Stomach smooth muscle (tissue), 2 donors: ENCODE data around the gene RHBDL1.

Source experiments
- H3K27ac ChIP-seq: one replicate; pipeline ENCODE4 v1.7.0; 2013; ENCODE audit warnings: mild to moderate bottlenecking, low read length, inconsistent platforms
- H3K27me3 ChIP-seq, 2 donors: one replicate each; pipeline ENCODE4 v1.7.0; 2013; ENCODE audit warnings: low read length in 2 of 2; ENCODE audit not compliant: insufficient read depth in 2 of 2, control insufficient read depth in 1 of 2
- H3K36me3 ChIP-seq, 2 donors: one replicate each; pipeline ENCODE4 v1.7.0; 2013; ENCODE audit warnings: low read length in 2 of 2; ENCODE audit not compliant: control insufficient read depth in 2 of 2, insufficient read depth in 2 of 2
- H3K4me1 ChIP-seq: one replicate; pipeline ENCODE4 v1.7.0; 2013; ENCODE audit warnings: low read length; ENCODE audit not compliant: control insufficient read depth, insufficient read depth
- H3K4me3 ChIP-seq, 2 donors: one replicate each; pipeline ENCODE4 v1.7.0; 2013; ENCODE audit warnings: low read length in 2 of 2
- H3K9ac ChIP-seq, 2 donors: one replicate each; pipeline ENCODE4 v1.7.0; 2013; ENCODE audit warnings: low read length in 2 of 2, mild to moderate bottlenecking in 1 of 2
- H3K9me3 ChIP-seq, 2 donors: one replicate each; pipeline ENCODE4 v1.7.0; 2013; ENCODE audit warnings: low read length in 2 of 2; ENCODE audit not compliant: control insufficient read depth in 2 of 2
- donor health status: healthy.
- donor health status: Pancreatic carcinoma.

Gene RHBDL1

DNA sequence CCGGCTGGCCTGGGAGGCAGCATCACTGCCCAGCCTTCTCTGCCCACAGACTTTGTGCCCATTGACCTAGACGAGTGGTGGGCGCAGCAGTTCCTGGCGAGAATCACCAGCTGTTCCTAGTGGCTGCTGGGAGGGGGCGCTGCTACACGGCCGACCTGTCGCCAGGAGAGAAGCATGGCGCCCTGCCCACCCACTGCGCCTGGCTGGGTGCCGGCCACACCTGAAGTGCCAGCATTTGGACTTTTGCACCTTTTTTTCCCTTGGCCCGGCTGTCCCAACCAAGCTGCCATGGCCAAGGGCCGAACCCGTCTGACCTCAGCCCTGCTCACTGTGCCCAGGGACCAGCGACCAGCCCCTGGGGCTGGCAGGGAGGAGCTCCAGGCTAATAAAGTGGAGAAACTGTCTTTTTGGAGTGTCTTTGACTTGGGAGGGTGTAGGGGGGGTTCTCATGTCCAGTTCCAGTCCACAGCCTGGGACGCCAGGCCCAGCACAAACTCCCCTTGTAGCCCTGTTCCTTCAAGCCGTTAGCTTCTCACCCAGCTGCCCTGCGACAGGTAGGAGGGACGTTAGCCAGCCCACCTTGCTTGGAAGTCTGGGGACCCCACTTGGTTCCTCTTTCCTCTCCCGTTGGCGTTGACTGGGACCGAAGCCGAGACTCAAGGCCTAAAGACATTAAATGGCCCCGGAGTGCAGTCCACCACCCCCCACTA is 27.2 kb upstream of the RHBDL1 start:
- H3K36me3 ChIP-seq, result no peaks in the 10 kb centered on the region
- H3K27ac ChIP-seq, result peak overlapping the region; percentile 80
- no peaks in the 10 kb centered on the region for H3K9me3 ChIP-seq
- peak overlapping the region; percentile 84 to 93 for H3K9ac ChIP-seq
- H3K27me3 ChIP-seq, result no peaks in the 10 kb centered on the region
- H3K4me1 ChIP-seq, result peaks cover 38% of the 10 kb centered on the region
- H3K4me3 ChIP-seq, result peak overlapping the region; percentile 76 to 78

DNA sequence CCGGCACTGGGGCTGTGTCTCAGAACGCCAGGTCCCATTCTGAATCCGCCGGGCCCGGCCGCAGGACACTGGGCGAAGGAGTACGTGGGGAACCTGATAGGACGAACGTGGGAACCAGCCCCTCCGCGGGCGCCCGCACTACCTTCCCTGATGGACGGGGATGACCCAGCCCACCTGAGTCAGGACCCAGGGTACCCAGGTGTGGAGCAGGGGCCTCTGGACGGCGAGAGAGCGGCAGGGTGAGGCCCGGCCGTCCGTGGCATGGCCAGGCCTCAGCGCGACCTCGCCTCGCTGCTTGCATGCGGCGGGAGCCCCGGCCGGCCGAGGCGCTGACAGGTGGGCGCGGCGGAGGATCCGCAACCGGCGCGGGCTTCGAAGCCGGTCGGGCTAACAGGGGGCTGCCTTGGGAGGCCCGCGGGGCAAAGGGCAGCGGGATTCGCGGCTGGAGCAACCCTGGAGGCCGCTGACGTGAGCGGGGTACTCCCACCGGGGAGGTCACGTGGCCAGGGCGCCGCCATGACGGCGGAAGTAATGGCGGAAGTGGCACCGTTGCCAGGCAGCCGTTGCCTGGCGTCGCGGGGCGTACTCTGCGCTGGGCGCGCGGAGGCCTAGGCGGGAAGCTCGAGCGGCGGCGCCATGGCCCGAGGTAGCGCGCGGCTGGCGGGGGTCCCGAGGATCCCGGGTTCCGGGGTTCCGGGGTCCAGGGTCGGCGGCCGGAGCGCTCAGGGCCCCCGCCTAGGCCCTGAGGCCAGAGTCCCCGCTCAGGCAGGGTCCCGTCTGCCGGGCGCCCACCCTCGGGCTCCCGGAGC is 26.5 kb upstream of the RHBDL1 start, which contains the start of gene WDR90:
Gene WDR90 (plus strand): TSS at position 585 of the 809 bp plus-strand sequence. CDS start 52 bp downstream, at position 637.
- Histone ChIP-seq H3K27me3 (no peaks in the 10 kb centered on the region), H3K9ac (peak within 1 kb of the TSS; percentile 84 to 93), H3K27ac (peak within 1 kb of the TSS; percentile 80), H3K9me3 (no peaks in the 10 kb centered on the region), H3K36me3 (no peaks in the 10 kb centered on the region), H3K4me1 (peaks cover 38% of the 10 kb centered on the region), H3K4me3 (peak within 1 kb of the TSS; percentile 76 to 78)

DNA sequence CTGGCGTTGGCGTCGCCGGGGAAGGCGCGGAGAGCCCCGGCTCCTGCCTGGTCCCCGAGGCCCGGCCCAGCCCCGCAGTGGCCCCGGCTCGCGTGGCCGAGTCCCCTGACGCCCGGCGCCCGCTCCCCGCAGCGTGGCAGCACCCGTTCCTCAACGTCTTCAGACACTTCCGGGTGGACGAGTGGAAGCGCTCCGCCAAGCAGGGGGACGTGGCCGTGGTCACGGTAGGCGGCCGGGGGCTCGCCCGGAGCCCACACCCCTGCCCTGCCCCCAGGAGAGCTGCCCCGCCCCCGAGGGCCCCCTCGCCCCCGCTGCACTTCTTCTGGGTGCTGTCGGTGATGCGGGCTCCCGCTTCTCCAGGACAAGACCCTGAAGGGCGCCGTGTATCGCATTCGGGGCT is 25.8 kb upstream of the RHBDL1 start:
- H3K9ac ChIP-seq, result peak overlapping the region; percentile 74 to 93
- peaks cover 38% of the 10 kb centered on the region for H3K4me1 ChIP-seq
- H3K36me3 ChIP-seq, result no peaks in the 10 kb centered on the region
- H3K27me3 ChIP-seq, result no peaks in the 10 kb centered on the region
- H3K9me3 ChIP-seq, result no peaks in the 10 kb centered on the region
- no peak overlapping the region for H3K27ac ChIP-seq
- H3K4me3 ChIP-seq, result peak overlapping the region; percentile 76 to 78

DNA sequence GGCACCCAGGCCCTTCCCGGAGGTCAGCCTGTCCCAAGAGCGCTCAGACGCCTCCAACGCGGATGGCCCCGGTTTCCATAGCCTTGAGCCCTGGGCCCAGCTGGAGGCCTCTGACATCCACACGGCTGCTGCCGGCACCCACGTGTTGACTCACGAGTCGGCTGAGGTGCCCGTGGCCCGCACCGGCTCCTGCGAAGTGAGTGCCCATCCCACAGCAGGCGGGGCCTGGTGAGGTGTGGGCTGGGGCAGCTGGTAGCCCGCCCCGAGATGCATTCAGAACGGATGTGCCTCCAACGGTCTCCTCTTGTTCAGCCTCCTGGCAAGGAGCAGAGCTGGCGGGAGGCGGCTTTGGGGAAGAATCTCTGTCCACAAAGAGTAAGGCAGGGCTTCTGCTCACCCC is 23.6 kb upstream of the RHBDL1 start:
- no peak overlapping the region for H3K4me3 ChIP-seq
- no peaks in the 10 kb centered on the region for H3K36me3 ChIP-seq
- H3K9me3 ChIP-seq, result no peaks in the 10 kb centered on the region
- H3K9ac ChIP-seq, result no peak overlapping the region
- peaks cover 30% of the 10 kb centered on the region for H3K4me1 ChIP-seq
- H3K27me3 ChIP-seq, result no peaks in the 10 kb centered on the region
- no peak overlapping the region for H3K27ac ChIP-seq

DNA sequence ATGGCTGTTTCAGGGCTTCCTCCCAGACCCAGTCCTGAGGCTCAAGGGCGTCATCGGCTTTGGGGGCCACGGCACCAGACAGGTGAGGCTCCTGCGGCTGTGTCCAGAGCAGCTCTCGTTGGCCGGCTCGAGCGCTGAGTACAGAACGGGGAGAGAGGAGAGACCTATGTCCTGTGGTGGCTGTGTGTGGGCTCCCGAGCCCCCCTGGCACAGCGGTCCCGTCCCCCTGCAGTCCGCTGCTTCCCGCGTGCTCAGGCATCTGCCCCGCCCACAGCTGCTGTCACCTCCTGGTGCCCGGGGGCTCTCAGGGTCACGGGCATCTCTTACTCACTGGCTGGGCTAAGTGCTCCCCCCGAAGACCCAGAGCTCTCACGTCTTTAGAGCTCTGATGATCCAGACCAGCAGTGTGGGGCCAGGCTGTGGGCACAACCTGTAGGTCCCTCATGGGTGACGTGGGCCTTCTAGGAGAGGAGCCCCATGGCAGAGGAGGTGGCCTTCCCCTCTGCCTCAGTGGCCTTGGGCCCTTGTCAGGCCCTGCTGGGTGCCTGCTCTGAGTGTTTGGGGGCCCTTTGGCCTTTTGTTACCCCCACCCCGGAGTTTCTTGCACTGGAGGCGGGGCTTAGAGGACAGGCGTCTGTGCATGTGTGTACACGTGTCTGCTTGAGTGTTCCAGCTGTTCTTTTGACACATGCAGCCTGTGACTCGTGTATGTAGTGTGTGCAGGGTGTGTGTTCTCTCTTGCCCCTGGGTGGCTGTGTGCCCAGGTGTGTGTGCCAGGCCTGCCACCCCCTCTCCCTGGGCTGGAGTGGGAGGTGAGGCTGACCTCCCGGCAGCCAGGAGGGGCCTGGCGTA is 22.8 kb upstream of the RHBDL1 start:
- Histone ChIP-seq H3K4me3 (no peak overlapping the region), H3K27me3 (no peaks in the 10 kb centered on the region), H3K27ac (no peak overlapping the region), H3K9me3 (no peaks in the 10 kb centered on the region), H3K4me1 (peaks cover 25% of the 10 kb centered on the region), H3K36me3 (no peaks in the 10 kb centered on the region), H3K9ac (no peak overlapping the region)

DNA sequence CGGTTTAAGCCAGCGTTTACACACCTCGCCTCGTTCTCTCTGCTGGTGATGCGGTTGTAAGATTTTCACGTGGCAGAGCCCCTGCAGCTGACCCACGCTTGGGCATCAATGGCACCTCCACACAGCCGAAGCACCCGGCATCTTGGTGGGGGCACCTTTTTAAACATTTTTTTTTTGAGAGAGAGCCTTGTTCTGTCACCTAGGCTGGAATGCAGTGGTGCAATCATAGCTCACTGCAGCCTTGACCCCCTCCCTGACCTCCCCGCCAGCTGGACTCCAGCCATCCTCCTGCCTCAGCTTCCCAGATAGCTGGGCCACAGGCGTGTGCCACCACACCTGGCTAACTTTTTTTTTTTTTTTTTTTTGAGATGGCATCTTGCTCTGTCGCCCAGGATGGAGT is 21.4 kb upstream of the RHBDL1 start:
- H3K27ac ChIP-seq, result no peak overlapping the region
- no peaks in the 10 kb centered on the region for H3K27me3 ChIP-seq
- H3K4me1 ChIP-seq, result peaks cover 13% of the 10 kb centered on the region
- H3K9me3 ChIP-seq, result no peaks in the 10 kb centered on the region
- peaks cover 0 to 3% of the 10 kb centered on the region in 2 donors for H3K36me3 ChIP-seq
- no peak overlapping the region for H3K9ac ChIP-seq
- no peak overlapping the region for H3K4me3 ChIP-seq

DNA sequence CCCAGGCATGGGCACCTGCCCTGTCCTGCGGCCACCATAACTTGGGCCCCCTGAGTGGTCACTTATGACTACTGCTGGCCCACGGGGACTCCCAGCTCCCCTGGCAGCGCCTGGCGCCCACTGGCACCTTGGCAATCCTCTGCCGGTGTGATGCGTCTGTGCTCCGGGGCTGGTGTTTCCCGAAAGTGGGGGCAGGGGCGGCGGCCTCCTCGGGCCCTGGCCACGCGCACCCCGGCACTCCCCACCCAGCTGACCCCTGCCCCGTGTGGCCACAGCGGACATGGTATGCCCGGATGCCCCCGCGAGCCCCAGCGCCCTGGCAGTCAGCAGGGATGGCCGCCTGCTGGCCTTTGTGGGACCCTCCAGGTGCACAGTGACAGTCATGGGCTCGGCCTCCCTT is 18.0 kb upstream of the RHBDL1 start:
- no peaks in the 10 kb centered on the region for H3K27me3 ChIP-seq
- no peak overlapping the region for H3K9ac ChIP-seq
- no peak overlapping the region for H3K27ac ChIP-seq
- H3K9me3 ChIP-seq, result no peaks in the 10 kb centered on the region
- no peak overlapping the region for H3K4me3 ChIP-seq
- peaks cover 19% of the 10 kb centered on the region for H3K4me1 ChIP-seq
- peaks cover 0 to 3% of the 10 kb centered on the region in 2 donors for H3K36me3 ChIP-seq

DNA sequence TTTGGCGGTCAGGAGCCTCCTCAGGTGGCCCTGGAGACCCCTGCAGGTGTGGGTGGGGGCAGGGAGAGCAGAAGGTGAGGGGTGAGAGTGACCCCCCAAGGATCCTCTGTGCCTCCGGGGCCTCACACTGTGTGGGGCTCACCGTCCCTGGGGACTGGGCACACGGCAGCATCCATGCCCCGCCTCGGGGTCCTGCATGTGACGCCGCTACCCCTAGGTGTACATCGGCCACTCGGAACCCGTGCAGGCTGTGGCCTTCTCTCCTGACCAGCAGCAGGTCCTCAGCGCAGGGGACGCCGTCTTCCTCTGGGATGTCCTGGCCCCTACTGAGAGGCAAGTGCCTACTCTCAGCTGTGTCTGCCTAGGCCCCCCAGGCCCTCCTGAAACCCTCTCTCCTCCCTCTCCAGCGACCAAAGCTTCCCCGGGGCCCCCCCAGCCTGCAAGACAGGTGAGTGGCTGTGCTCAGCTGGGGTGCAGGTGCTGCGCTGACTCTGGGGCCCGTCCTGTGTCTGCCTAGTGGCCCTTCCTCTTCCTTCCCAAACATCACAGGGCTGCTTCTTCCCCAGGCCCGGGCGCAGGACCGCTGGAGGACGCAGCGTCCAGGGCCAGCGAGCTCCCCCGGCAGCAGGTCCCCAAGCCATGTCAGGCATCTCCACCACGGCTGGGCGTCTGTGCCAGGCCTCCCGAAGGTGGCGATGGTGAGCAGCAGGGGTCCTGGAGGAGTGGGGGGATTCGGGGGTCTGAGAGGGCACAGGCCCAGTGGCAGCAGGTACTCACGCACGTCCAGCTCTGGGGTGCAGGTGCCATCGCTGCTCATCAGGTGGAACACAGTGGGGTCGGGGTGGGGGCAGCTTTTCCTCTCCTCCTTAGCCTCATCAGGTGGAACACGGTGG is 16.5 kb upstream of the RHBDL1 start:
- Histone ChIP-seq H3K27ac (no peak overlapping the region), H3K9me3 (no peaks in the 10 kb centered on the region), H3K4me3 (no peak overlapping the region), H3K36me3 (peaks cover 0 to 3% of the 10 kb centered on the region in 2 donors), H3K9ac (no peak overlapping the region), H3K4me1 (peaks cover 19% of the 10 kb centered on the region), H3K27me3 (no peaks in the 10 kb centered on the region)

DNA sequence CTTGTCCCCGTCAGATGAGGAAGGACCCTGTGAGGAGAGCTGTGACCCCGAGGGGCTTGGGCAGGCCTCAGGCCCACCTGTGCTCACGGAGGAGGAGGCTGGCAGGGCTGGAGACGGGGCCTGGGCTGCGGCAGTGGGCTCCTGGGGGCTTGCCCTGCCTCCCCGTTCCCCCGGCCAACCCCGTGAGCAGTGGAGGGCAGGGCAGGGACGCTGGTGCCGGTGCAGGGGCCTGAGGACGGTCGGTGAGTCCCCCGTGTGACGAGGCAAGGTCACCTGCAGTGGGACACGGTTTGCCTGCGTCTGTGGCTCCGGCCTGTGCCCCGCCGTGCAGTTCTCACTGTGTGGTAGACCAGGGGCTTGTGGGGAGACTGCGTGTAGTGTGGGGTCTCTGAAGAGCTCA is 15.9 kb upstream of the RHBDL1 start:
- no peak overlapping the region for H3K9ac ChIP-seq
- no peak overlapping the region for H3K4me3 ChIP-seq
- peak overlapping the region; percentile 62 for H3K27ac ChIP-seq
- H3K9me3 ChIP-seq, result no peaks in the 10 kb centered on the region
- no peaks in the 10 kb centered on the region for H3K27me3 ChIP-seq
- H3K4me1 ChIP-seq, result peaks cover 19% of the 10 kb centered on the region
- peaks cover 0 to 3% of the 10 kb centered on the region in 2 donors for H3K36me3 ChIP-seq

DNA sequence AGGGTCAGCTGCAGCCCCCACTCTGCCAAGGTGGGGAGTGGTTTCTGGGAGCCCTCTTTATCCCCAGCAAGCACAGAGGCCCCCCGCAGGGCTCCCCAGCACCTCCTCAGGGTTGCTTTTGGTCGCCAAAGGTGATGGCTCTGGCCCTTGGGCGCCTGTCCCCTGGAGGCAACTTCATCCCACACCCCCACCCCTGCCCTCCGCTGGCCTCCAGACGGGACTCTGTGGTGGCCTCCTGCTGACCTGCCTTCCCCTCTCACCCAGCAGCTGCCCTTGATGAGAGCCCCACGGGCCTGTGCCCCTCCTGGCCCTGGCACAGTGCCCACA is 15.4 kb upstream of the RHBDL1 start:
- Histone ChIP-seq H3K4me1 (peaks cover 19% of the 10 kb centered on the region), H3K27me3 (no peaks in the 10 kb centered on the region), H3K9me3 (no peaks in the 10 kb centered on the region), H3K36me3 (peaks cover 0 to 3% of the 10 kb centered on the region in 2 donors), H3K9ac (peak overlapping the region; percentile 36 to 51), H3K27ac (peak overlapping the region; percentile 62), H3K4me3 (peak overlapping the region in 1 of 2 donors; percentile 69)
